GM13976 (cell line): ENCODE measurements around the gene TBC1D5.
"Not testable (repeated sequence)": the region's sequence is repeated elsewhere in the genome, so short reads cannot be mapped to it uniquely, and the experiment has no call there.

ENCODE experiments used
- DNase-seq: peaks from one replicate; pipeline ENCODE4 v3.0.0; 2012; ENCODE audit warnings: low spot score
- in situ Hi-C: fragments of 300-500 bp; cut with MboI; formaldehyde crosslinking; loops from one replicate; pipeline ENCODE4 v1.12.0; 2022; ENCODE audit warnings: low sequenced_read_pairs, mixed read lengths, inconsistent platforms; ENCODE audit not compliant: unreplicated experiment
- TF ChIP-seq, protein P1 (sequence below): IDR thresholded peaks from 2 replicates; pipeline ENCODE4 v1.5.1; 2012; ENCODE audit warnings: borderline replicate concordance, mild to moderate bottlenecking; ENCODE audit not compliant: insufficient read depth; ENCODE audit errors: extremely low read depth, missing control alignments, control extremely low read depth

The TBC1D5 gene

DNA sequence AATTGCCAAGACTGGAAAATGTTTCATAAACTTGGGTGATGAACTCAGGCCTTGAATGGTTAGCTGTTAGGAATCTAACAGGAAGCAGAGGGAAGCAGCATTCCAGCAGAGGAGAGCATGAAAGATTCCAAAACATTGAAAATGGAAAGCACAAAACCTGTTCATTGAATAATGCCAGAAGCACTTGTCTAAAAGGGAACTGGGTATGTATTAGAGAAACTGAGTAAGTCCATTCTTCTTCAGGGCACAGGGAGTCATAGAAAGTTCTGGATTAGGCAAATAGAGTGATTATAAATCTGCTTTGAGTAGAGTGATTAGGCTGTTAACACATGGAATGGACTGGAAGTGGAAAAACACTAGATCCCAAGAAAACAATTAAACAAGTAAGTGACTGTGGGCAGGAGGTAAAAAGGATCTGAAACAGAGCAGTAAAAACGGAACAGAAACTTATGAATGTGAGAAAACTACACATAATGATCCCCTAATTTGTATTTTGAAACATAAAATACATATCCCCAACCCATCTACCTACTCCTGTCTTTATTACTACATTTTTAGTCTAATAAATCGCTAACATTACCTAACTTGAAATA, 343.4 kb downstream of the TBC1D5 start:
- in situ Hi-C loops: no loop called here
- peak; percentile 4 for DNase-seq
- TF ChIP-seq, protein P1, sequence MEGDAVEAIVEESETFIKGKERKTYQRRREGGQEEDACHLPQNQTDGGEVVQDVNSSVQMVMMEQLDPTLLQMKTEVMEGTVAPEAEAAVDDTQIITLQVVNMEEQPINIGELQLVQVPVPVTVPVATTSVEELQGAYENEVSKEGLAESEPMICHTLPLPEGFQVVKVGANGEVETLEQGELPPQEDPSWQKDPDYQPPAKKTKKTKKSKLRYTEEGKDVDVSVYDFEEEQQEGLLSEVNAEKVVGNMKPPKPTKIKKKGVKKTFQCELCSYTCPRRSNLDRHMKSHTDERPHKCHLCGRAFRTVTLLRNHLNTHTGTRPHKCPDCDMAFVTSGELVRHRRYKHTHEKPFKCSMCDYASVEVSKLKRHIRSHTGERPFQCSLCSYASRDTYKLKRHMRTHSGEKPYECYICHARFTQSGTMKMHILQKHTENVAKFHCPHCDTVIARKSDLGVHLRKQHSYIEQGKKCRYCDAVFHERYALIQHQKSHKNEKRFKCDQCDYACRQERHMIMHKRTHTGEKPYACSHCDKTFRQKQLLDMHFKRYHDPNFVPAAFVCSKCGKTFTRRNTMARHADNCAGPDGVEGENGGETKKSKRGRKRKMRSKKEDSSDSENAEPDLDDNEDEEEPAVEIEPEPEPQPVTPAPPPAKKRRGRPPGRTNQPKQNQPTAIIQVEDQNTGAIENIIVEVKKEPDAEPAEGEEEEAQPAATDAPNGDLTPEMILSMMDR: no peak

DNA sequence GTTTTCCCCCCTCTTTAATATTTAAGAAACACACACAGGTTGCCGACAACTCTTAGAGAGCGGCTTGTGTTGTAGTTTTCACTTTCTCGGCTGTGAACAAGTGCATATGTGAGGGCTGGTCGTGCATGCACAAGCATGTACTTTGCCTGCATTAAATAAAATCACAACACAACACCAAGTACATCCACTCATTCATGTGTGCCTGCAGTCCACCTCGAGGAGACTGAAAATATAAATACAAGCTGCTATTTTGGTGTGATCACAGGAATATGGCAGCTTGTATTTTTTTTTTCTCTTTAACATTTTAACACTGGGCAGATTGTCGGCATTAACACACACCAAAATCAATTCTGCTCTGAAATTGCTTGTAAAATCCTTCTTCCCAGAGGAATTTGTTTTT, 346.4 kb downstream of the TBC1D5 start:
- in situ Hi-C loops: no loop called here
- no peak for DNase-seq
- TF ChIP-seq, protein P1: no peak

DNA sequence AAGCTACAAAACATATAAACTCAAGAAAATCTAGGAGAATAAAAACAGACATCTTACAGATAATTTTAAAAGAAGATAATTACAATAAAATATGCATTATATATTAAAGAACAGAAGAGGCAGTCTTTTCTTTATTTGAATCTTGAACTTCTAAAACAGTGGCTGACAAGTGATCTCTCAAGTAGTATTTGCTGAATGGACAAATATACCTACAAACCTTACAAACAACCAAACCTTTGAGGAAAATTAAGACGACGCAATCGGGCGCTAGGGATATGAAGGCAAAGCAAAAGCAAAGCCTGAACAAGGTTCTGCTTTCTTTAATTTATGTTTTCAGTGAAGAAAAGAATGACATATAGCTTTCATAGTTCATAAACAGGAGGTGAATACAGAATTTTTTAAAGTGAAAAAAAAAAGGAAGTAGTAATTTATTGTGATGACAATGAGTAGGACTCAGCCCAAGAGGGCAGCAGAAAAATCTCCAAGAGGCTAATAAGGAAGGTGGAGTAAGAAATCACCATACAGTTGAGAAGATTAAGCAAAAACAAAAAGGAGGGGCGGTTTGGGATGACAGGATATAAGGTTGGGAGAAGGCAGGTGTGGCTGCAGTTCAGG, 347.8 kb downstream of the TBC1D5 start:
- in situ Hi-C loops: no loop called here
- DNase-seq: no peak
- TF ChIP-seq, protein P1: no peak

DNA sequence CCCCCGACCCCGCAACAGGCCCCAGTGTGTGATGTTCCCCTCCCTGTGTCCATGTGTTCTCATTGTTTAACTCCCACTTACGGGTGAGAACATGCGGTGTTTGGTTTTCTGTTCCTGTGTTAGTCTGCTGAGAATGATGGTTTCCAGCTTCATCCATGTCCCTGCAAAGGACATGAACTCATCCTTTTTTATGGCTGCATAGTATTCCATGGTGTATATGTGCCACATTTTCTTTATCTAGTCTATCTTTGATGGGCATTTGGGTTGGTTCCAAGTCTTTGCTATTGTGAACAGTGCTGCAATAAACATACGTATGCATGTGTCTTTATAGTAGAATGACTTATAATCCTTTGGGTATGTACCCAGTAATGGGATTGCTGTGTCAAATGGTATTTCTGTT, 349.9 kb downstream of the TBC1D5 start:
- DNase-seq, in situ Hi-C loops: not testable (repeated sequence)

DNA sequence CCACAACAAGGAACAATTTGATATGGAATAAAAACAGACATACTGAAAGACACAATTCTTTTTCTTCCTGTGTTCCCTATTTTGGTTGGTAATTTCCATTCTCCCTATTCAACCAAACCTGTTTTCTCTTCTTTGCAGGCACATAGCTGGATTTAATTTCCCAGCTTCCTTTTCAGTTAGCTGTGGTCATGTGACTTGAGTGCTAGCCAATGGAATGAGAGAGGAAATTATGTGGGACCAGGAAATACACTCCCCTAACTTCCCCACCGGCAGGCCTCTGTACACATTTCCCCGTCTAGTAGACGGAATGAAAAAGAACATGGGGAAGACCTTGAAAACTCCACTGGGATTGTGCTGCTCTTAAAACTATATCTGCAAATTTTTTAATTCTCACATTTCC, 351.6 kb downstream of the TBC1D5 start:
- in situ Hi-C loops: no loop called here
- DNase-seq: no peak
- TF ChIP-seq, protein P1: no peak

DNA sequence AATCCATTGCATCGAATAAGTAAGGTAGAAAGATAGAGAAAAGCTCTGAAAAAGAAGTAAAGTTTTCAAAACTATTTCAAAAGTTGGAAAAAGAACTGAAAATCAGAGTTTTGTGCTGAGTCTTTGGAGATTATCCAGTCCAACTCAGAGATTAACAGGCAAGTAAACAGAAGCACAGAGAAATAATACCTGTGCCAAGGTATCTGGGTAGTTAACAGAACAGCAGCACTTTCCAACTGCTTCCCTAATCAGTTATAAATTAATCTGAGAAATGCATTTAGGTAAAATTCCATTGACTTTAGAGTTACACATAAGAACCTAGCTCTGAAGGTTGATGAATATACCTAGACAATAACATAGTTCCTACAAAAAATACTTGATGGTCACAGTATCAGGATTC, 355.3 kb downstream of the TBC1D5 start:
- no peak for DNase-seq
- TF ChIP-seq, protein P1: no peak
- in situ Hi-C loops: no loop called here

DNA sequence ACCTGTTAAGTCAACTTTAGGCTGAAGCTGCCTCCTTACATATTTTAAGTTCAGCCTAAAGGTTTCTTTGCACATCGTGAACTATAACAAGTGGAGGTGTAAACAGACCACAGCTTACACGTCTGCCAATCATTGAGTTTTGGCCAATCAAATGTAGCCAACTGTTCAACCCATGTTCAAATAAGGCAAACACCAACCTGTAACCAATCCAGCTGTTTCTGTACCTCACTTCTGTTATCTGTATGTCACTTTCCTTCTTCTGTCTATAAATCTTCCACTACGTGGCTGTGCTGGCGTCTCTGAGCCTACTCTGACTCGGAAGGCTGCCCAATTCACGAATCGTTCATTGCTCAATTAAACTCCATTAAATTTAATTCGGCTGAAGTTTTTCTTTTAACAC, 356.0 kb downstream of the TBC1D5 start:
- TF ChIP-seq, protein P1: no peak
- in situ Hi-C loops: no loop called here
- DNase-seq: no peak
